GM12878 (cell line): ENCODE data around the gene SPSB2. TPM values are rescaled to one million over a fixed set of nuclear protein-coding genes. Genes with fewer than 3 reads are reported as not detected.

ENCODE experiments used
- ATAC-seq: fragments of 200-7000 bp; cut with Tn5 transposase; 3 replicates; pipeline ENCODE4 v1.9.1; 2020; ENCODE audit warnings: mild to moderate bottlenecking, moderate library complexity
- BruUV-seq: library from RNA; stranded (reverse); fragments of 400-500 nt; replicated peaks from 2 replicates; lab custom pipeline; 2021; lab: Mats Ljungman, UMichigan
- CTCF ChIA-PET: fragments of 300-600 bp; sonication (Branson Sonifier 250); formaldehyde crosslinking; extraction: SDS; loops from one replicate; lab custom pipeline; 2021; ENCODE audit warnings: inconsistent platforms; lab: Yijun Ruan, JAX
- POLR2A ChIA-PET: fragments of 350-600 bp; formaldehyde crosslinking; extraction: SDS; loops from one replicate; lab custom pipeline; 2021; ENCODE audit warnings: inconsistent platforms; lab: Charles Lee
- RAD21 ChIA-PET: fragments of 300-600 bp; sonication (Branson Sonifier 250); formaldehyde crosslinking; loops from one replicate; lab custom pipeline; 2023; ENCODE audit warnings: antibody characterized with exemption; ENCODE audit not compliant: unreplicated experiment; lab: Charles Lee
- SMC1A ChIA-PET: fragments of 300-600 bp; sonication (Branson Sonifier 250); formaldehyde crosslinking; loops from one replicate; lab custom pipeline; 2023; ENCODE audit not compliant: unreplicated experiment, uncharacterized antibody; lab: Charles Lee
- DNase-seq: peaks from one replicate; pipeline ENCODE4 v3.0.0-alpha.2; 2011; ENCODE audit warnings: low read depth, low spot score
- FAIRE-seq: peaks from 3 replicates; lab custom pipeline; 2011; peaks lifted over from hg19 to GRCh38; lab: Jason Lieb, UNC
- H2AFZ ChIP-seq: 2 replicates; pipeline ENCODE4 v1.6.0; 2011; ENCODE audit warnings: low read depth, low read length, control low read depth; ENCODE audit not compliant: control insufficient read depth
- H3K27ac ChIP-seq: 2 replicates; pipeline ENCODE4 v1.5.1; 2011; ENCODE audit warnings: control low read depth; ENCODE audit not compliant: control insufficient read depth, insufficient read depth
- H3K27me3 ChIP-seq, 2 experiments: replicated peaks in 1 of 2; 2 replicates each; pipeline versions ENCODE4 v1.6.0 to v1.6.1; 2011; ENCODE audit warnings: low read length in 1 of 2; ENCODE audit not compliant: control insufficient read depth in 2 of 2, insufficient read depth in 2 of 2
- H3K36me3 ChIP-seq, 2 experiments: 2 replicates each; pipeline ENCODE4 v1.5.1; 2011; ENCODE audit warnings: low read length in 1 of 2; ENCODE audit not compliant: control insufficient read depth in 2 of 2, insufficient read depth in 2 of 2
- H3K4me1 ChIP-seq: 2 replicates; pipeline ENCODE4 v1.6.1; 2011; ENCODE audit warnings: mild to moderate bottlenecking, low read length, moderate library complexity, mixed read lengths; ENCODE audit not compliant: control insufficient read depth, insufficient read depth
- H3K4me2 ChIP-seq: 2 replicates; pipeline ENCODE4 v1.6.0; 2011; ENCODE audit warnings: control low read depth; ENCODE audit not compliant: control insufficient read depth, insufficient read depth
- H3K4me3 ChIP-seq: fragments of 200-600 bp; sonication (generic); 2 replicates; pipeline ENCODE4 v1.5.1; 2016
- H3K79me2 ChIP-seq: 2 replicates; pipeline ENCODE4 v1.6.0; 2011; ENCODE audit warnings: low read length; ENCODE audit not compliant: control insufficient read depth, insufficient read depth
- H3K9ac ChIP-seq: 2 replicates; pipeline ENCODE4 v1.8.0; 2011; ENCODE audit warnings: low read length, control low read depth, mixed read lengths; ENCODE audit not compliant: control insufficient read depth, insufficient read depth
- H3K9me3 ChIP-seq: replicated peaks from 3 replicates; pipeline ENCODE4 v1.5.1; 2011; ENCODE audit warnings: mild to moderate bottlenecking, low read length; ENCODE audit not compliant: control insufficient read depth, insufficient read depth
- H4K20me1 ChIP-seq: 2 replicates; pipeline ENCODE4 v1.6.0; 2011; ENCODE audit not compliant: control insufficient read depth, insufficient read depth
- BRCA1 ChIP-seq: IDR thresholded peaks from 2 replicates; pipeline ENCODE4 v1.6.1; 2011; ENCODE audit warnings: low read depth, low read length, improper control_type of control experiment
- CBFB ChIP-seq: IDR thresholded peaks from 2 replicates; pipeline ENCODE4 v1.6.1; 2016; ENCODE audit warnings: antibody characterized with exemption, low read depth
- CREM ChIP-seq: IDR thresholded peaks from 2 replicates; pipeline ENCODE4 v1.6.1; 2014; ENCODE audit warnings: antibody characterized with exemption, low read depth
- MEF2A ChIP-seq: IDR thresholded peaks from 2 replicates; pipeline ENCODE4 v1.6.1; 2011; ENCODE audit warnings: low read depth, mild to moderate bottlenecking, low read length, moderate library complexity; ENCODE audit not compliant: insufficient read depth
- NR2F1 ChIP-seq: fragments of 450-650 bp; conservative IDR thresholded peaks from 2 replicates; pipeline ENCODE4 v1.6.1; 2017; ENCODE audit warnings: mild to moderate bottlenecking
- RAD51 ChIP-seq: fragments of 450-650 bp; IDR thresholded peaks from 2 replicates; pipeline ENCODE4 v1.6.1; 2016; ENCODE audit warnings: moderate library complexity, mild to moderate bottlenecking, inconsistent platforms
- RCOR1 ChIP-seq: conservative IDR thresholded peaks from 2 replicates; pipeline ENCODE4 v1.6.1; 2012; ENCODE audit warnings: low read depth, low read length, improper control_type of control experiment
- STAT1 ChIP-seq: fragments of 450-650 bp; conservative IDR thresholded peaks from 2 replicates; pipeline ENCODE4 v1.6.1; 2014; ENCODE audit warnings: antibody characterized with exemption, mild to moderate bottlenecking
- TCF7 ChIP-seq: IDR thresholded peaks from 2 replicates; pipeline ENCODE4 v1.6.1; 2014; ENCODE audit warnings: antibody characterized with exemption, borderline replicate concordance
- WGBS: methylation state at CpG from one replicate; pipeline ENCODE4 v1.1.6; 2016; ENCODE audit warnings: low lambda C conversion rate; ENCODE audit not compliant: insufficient replicate concordance, insufficient coverage; ENCODE audit errors: missing lambda C conversion rate; 5-methylcytosine and 5-hydroxymethylcytosine counted together
- in situ Hi-C: fragments of 300-500 bp; cut with MboI; formaldehyde crosslinking; loops from 9 replicates; pipeline ENCODE4 v1.14.3; 2018; ENCODE audit warnings: mixed read lengths
- intact Hi-C: fragments of 100-400 bp; cut with micrococcal nuclease; formaldehyde crosslinking; loops from one replicate; pipeline ENCODE4 v1.14.2; 2022; ENCODE audit not compliant: unreplicated experiment
- polyA plus RNA-seq, 11 experiments: library from polyadenylated mRNA; depleted of rRNA in 4 of 11; unstranded in 6 of 11; stranded (reverse) in 5 of 11; fragments of >200 nt; fragmentation: Nextera tagmentation in 4 of 11; fragmentation: Illumina TruSeq in 1 of 11; extraction: Ambion mirVana in 4 of 11; extraction: Trizol in 1 of 11; gene quantifications; 1 replicate in 1 of 11; 2 replicates in 10 of 11; pipeline versions ENCODE4 v1.2.1 to v1.2.3, GENCODE V29; 2011 to 2016; ENCODE audit warnings: inconsistent platforms in 2 of 11, missing spikeins in 2 of 11, low read depth in 1 of 11
- total RNA-seq, 4 experiments: library from RNA; depleted of rRNA in 3 of 4; stranded (reverse); fragments of >200 nt in 3 of 4; fragmentation: Illumina TruSeq in 1 of 4; extraction: Trizol in 1 of 4; gene quantifications; 2 replicates each; pipeline versions ENCODE4 v1.2.1 to v1.2.3, GENCODE V29; 2013 to 2021
- TF ChIP-seq, protein P1 (sequence below): fragments of 450-650 bp; IDR thresholded peaks from 2 replicates; pipeline ENCODE4 v1.6.1; 2016; ENCODE audit warnings: mild to moderate bottlenecking
- TF ChIP-seq, protein P2 (sequence below): fragments of 450-650 bp; conservative IDR thresholded peaks from 2 replicates; pipeline ENCODE4 v1.6.1; 2017; ENCODE audit warnings: mild to moderate bottlenecking, moderate library complexity
- TF ChIP-seq, protein P3 (sequence below): fragments of 450-650 bp; IDR thresholded peaks from 2 replicates; pipeline ENCODE4 v1.6.1; 2016; ENCODE audit warnings: mild to moderate bottlenecking, moderate library complexity, borderline replicate concordance

Gene SPSB2
- total and polyA plus RNA-seq, 10 of the 15 experiments (the other 5 are each of a cell fraction or from before 2014, with no cell fraction given): 0.08 to 5.6 (median 2.7) TPM

DNA sequence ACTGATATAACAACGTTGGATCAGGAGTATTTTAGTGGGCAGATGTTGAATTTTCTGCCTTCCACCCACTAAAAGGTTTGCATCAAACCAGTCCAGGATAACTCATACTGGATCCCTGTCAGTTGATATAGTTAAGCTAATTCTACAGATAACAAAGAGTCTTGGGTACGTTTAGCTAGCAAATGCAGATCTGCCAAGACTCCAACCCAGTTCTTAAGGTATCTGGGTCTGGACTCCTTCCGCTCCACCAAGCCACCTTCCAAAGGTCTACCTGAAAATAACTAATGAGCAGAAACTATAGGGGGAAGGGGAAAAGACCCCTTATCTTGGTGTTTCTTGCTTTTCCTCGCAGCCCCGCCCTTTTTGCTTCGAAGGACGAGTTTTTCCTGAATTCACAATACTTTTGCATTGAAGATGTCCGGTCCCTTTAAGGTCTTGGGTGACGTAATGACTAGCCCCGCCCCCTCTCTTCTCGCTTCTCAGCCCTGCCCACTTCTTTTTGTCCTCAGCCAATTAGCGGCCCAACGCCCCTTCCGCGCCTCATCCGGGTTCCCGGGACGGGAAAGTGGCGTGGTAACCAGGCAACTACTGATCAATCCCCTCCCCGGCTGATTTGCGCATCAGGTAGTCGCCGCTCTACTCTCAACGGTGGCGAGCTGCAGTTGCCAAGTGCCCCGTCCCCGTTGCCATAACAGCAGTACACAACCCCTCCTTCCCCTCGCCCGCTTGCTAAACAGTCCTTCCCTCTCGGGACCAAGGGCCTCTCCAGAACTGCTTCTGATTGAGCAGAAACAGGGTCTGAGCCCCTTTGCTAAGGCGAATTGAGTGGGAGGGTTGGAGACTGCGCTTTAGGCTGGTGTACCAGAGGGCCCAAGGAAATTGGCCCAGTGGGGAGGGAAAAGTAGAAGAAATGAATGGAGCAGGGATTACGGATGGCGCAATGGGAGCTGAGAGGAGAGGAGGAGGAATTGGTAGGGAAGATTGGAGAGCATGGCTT lies 31.5 kb upstream of the SPSB2 start, which contains the start of gene LRRC23:
Gene LRRC23, plus strand, starts transcription at position 543 of the 997 bp plus-strand sequence. CDS start 812 bp downstream, outside the sequence.
- Histone ChIP-seq H3K27ac (no peak within 1 kb of the TSS), H3K36me3 (no peaks in the 10 kb centered on the region), H3K4me3 (peak within 1 kb of the TSS; percentile 93), H3K79me2 (no peaks in the 10 kb centered on the region), H2AFZ (peak within 1 kb of the TSS; percentile 84), H3K4me2 (peak within 1 kb of the TSS; percentile 83), H3K4me1 (peaks cover 7% of the 10 kb centered on the region; the same call in 1 of the 2 replicates), H3K9me3 (no peaks in the 10 kb centered on the region), H3K9ac (peak within 1 kb of the TSS; percentile 50), H4K20me1 (no peaks in the 10 kb centered on the region), H3K27me3 (no peaks in the 10 kb centered on the region)
- intact Hi-C loops (loop anchor here (1.0 kb wide), 1 partner anchor 13 kb away; no protein-coding TSS in a partner anchor), in situ Hi-C loops (no loop called here)
- BruUV-seq: no TSS peak
- SMC1A ChIA-PET: interaction anchor here (0.7 kb wide), 1 partner anchor 29 kb away, joined by 3 read pairs; no protein-coding TSS in a partner anchor
- peak; percentile 99 for ATAC-seq
- RAD21 ChIA-PET: interaction anchor here (1.8 kb wide), 1 partner anchor 32 kb away, joined by 7 read pairs; the partner anchor contains the start of gene SPSB2
- CTCF ChIA-PET: interaction anchor here (0.7 to 4.5 kb wide), 6 partner anchors 11 to 36 kb away, joined by 3 to 21 read pairs (median 8); partner anchors contain the start of gene SPSB2
- peak; percentile 87 for DNase-seq
- POLR2A ChIA-PET: interaction anchor here (0.5 to 4.3 kb wide), 12 partner anchors 10 to 47 kb away, joined by 3 to 18 read pairs (median 4); partner anchors contain the start of genes C12orf57, ENO2, RNU7-1 and SPSB2
- 11% methylated on average over 34 of the region's 34 CpGs for WGBS
- peak; percentile 100 for FAIRE-seq
- TF ChIP-seq, protein P1, sequence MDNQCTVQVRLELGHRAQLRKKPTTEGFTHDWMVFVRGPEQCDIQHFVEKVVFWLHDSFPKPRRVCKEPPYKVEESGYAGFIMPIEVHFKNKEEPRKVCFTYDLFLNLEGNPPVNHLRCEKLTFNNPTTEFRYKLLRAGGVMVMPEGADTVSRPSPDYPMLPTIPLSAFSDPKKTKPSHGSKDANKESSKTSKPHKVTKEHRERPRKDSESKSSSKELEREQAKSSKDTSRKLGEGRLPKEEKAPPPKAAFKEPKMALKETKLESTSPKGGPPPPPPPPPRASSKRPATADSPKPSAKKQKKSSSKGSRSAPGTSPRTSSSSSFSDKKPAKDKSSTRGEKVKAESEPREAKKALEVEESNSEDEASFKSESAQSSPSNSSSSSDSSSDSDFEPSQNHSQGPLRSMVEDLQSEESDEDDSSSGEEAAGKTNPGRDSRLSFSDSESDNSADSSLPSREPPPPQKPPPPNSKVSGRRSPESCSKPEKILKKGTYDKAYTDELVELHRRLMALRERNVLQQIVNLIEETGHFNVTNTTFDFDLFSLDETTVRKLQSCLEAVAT: peak; percentile 50; the same call in 1 of the 2 replicates
- TF ChIP-seq, protein P2, sequence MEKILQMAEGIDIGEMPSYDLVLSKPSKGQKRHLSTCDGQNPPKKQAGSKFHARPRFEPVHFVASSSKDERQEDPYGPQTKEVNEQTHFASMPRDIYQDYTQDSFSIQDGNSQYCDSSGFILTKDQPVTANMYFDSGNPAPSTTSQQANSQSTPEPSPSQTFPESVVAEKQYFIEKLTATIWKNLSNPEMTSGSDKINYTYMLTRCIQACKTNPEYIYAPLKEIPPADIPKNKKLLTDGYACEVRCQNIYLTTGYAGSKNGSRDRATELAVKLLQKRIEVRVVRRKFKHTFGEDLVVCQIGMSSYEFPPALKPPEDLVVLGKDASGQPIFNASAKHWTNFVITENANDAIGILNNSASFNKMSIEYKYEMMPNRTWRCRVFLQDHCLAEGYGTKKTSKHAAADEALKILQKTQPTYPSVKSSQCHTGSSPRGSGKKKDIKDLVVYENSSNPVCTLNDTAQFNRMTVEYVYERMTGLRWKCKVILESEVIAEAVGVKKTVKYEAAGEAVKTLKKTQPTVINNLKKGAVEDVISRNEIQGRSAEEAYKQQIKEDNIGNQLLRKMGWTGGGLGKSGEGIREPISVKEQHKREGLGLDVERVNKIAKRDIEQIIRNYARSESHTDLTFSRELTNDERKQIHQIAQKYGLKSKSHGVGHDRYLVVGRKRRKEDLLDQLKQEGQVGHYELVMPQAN: peak; percentile 80
- TF ChIP-seq CREM (peak; percentile 82; the same call in 1 of the 2 replicates), TCF7 (no peak), RCOR1 (no peak), CBFB (no peak), STAT1 (no peak; the same call in 1 of the 2 replicates), NR2F1 (no peak), BRCA1 (no peak), MEF2A (no peak), RAD51 (no peak)
- TF ChIP-seq, protein P3, sequence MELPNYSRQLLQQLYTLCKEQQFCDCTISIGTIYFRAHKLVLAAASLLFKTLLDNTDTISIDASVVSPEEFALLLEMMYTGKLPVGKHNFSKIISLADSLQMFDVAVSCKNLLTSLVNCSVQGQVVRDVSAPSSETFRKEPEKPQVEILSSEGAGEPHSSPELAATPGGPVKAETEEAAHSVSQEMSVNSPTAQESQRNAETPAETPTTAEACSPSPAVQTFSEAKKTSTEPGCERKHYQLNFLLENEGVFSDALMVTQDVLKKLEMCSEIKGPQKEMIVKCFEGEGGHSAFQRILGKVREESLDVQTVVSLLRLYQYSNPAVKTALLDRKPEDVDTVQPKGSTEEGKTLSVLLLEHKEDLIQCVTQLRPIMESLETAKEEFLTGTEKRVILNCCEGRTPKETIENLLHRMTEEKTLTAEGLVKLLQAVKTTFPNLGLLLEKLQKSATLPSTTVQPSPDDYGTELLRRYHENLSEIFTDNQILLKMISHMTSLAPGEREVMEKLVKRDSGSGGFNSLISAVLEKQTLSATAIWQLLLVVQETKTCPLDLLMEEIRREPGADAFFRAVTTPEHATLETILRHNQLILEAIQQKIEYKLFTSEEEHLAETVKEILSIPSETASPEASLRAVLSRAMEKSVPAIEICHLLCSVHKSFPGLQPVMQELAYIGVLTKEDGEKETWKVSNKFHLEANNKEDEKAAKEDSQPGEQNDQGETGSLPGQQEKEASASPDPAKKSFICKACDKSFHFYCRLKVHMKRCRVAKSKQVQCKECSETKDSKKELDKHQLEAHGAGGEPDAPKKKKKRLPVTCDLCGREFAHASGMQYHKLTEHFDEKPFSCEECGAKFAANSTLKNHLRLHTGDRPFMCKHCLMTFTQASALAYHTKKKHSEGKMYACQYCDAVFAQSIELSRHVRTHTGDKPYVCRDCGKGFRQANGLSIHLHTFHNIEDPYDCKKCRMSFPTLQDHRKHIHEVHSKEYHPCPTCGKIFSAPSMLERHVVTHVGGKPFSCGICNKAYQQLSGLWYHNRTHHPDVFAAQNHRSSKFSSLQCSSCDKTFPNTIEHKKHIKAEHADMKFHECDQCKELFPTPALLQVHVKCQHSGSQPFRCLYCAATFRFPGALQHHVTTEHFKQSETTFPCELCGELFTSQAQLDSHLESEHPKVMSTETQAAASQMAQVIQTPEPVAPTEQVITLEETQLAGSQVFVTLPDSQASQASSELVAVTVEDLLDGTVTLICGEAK: peak; percentile 53; the same call in 1 of the 2 replicates
